Tibial nerve (tissue), 4 donors: ENCODE data around the gene CCDC148.

Source experiments
- CTCF ChIP-seq, 5 experiments: fragments of 200-600 bp in 3 of 5; fragments of 450-650 bp in 2 of 5; sonication (generic) in 3 of 5; IDR thresholded peaks; one replicate each; pipeline ENCODE4 v1.5.1; 2016 to 2019; ENCODE audit warnings: antibody characterized with exemption in 5 of 5, mild to moderate bottlenecking in 3 of 5, moderate library complexity in 2 of 5
- EP300 ChIP-seq, 2 donors: sonication (generic); formaldehyde crosslinking; IDR thresholded peaks; one replicate each; pipeline ENCODE4 v1.6.1; 2017; ENCODE audit warnings: antibody characterized with exemption in 2 of 2, mild to moderate bottlenecking in 1 of 2

GRCh38 chr2:158128168-158128973, 328.2 kb downstream of the CCDC148 start:
- no peak for TF ChIP-seq CTCF (IDR thresholded peaks at IDR 0.05)
- TF ChIP-seq EP300 (IDR thresholded peaks at IDR 0.05): no peak
